Measurements from ENCODE around the gene SENP8.
"Not testable (repeated sequence)": the region's sequence is repeated elsewhere in the genome, so short reads cannot be mapped to it uniquely, and the experiment has no call there.

Gene SENP8

GRCh38 chr15:72155635-72156616, 37.7 kb downstream of the SENP8 start:
- DNase-seq (ENCODE audit: low read depth) = peak; percentile 69

- no peak for DNase-seq (ENCODE audit: low read depth)
Observed at GRCh38 chr15:72156928-72157327, 38.7 kb downstream of the SENP8 start.

GRCh38 chr15:72160696-72161245, 42.6 kb downstream of the SENP8 start:
- no peak for DNase-seq (ENCODE audit: low read depth)

- no peak for DNase-seq (ENCODE audit: low read depth)
Observed at GRCh38 chr15:72161361-72162132, 43.3 kb downstream of the SENP8 start.

- DNase-seq (ENCODE audit: low read depth) = no peak
Observed at GRCh38 chr15:72162569-72162968, 44.4 kb downstream of the SENP8 start.

GRCh38 chr15:72163719-72164118, 45.5 kb downstream of the SENP8 start:
- no peak for DNase-seq (ENCODE audit: low read depth)

- DNase-seq (ENCODE audit: low read depth) = no peak
Observed at GRCh38 chr15:72166716-72167417, 48.7 kb downstream of the SENP8 start.

- DNase-seq (ENCODE audit: low read depth) = no peak
Observed at GRCh38 chr15:72167445-72167844, 49.2 kb downstream of the SENP8 start.

- no peak for DNase-seq (ENCODE audit: low read depth)
Observed at GRCh38 chr15:72168131-72168807, 50.1 kb downstream of the SENP8 start.

- no peak for DNase-seq (ENCODE audit: low read depth)
Observed at GRCh38 chr15:72168808-72169190, 50.6 kb downstream of the SENP8 start.

- no peak for DNase-seq (ENCODE audit: low read depth)
Observed at GRCh38 chr15:72169236-72169920, 51.2 kb downstream of the SENP8 start.

- DNase-seq (ENCODE audit: low read depth) = no peak
Observed at GRCh38 chr15:72169921-72170611, 51.9 kb downstream of the SENP8 start.

GRCh38 chr15:72170691-72171090, 52.5 kb downstream of the SENP8 start:
- DNase-seq (ENCODE audit: low read depth) = no peak

- not testable (repeated sequence) for DNase-seq (ENCODE audit: low read depth)
Observed at GRCh38 chr15:72171978-72172377, 53.8 kb downstream of the SENP8 start.

GRCh38 chr15:72172796-72173195, 54.6 kb downstream of the SENP8 start:
- no peak for DNase-seq (ENCODE audit: low read depth)

GRCh38 chr15:72173401-72173800, 55.2 kb downstream of the SENP8 start:
- no peak for DNase-seq (ENCODE audit: low read depth)

GRCh38 chr15:72173864-72174550, 55.8 kb downstream of the SENP8 start:
- DNase-seq (ENCODE audit: low read depth) = no peak

- DNase-seq (ENCODE audit: low read depth) = no peak
Observed at GRCh38 chr15:72174551-72175165, 56.5 kb downstream of the SENP8 start.
